GM19438 (cell line): ENCODE data around the gene OR10J5.

Experiments
- ATAC-seq: cut with Tn5 transposase; IDR thresholded peaks from one replicate; pipeline ENCODE4 v1.9.1; 2021; ENCODE audit warnings: low read depth; ENCODE audit not compliant: unreplicated experiment

Gene OR10J5

GRCh38 chr1:159492575-159493323 lies 43.1 kb downstream of the OR10J5 start:
- no peak for ATAC-seq
